Right renal pelvis (tissue), 4 donors: ENCODE results near the gene ARL14. TPM values are rescaled to one million over a fixed set of nuclear protein-coding genes. Genes with fewer than 3 reads are reported as not detected.

Experiments
- DNase-seq, 4 donors: peaks; one replicate each; pipeline ENCODE4 v3.0.0-alpha.2; 2013; ENCODE audit warnings: low read depth in 4 of 4, low spot score in 3 of 4, missing footprints in 1 of 4
- polyA plus RNA-seq, 4 donors: library from polyadenylated mRNA; unstranded; fragments of 120-200 nt; gene quantifications; one replicate each; pipeline ENCODE4 v1.2.1, GENCODE V29; 2013; ENCODE audit not compliant: insufficient read length in 4 of 4

Gene ARL14
- polyA plus RNA-seq, 4 donors: 0.12 to 0.77 (median 0.31) TPM; not detected in 1

DNA sequence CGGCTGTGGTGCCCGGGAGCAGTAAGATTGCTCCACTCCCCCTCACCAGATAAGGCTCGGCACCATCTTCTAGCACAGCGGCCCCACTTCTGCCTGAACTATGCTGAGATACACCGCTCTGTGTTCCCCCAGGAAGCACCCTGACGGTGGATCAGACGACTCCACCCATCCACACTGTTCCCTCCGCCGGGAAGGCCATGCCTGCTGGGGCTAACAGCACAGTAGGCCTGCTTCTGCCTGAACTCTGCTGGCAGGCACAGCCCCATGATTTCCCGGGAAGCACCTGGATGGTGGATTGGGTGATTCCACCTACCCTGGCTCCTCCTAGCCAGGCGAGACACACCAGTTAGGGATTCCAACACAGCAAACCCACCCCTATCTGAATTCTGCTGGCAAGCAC, 42.8 kb downstream of the ARL14 start:
- no peak for DNase-seq

- no peak for DNase-seq
Observed at GRCh38 chr3:160720123-160720746, 43.3 kb downstream of the ARL14 start.

GRCh38 chr3:160722331-160722730, 45.4 kb downstream of the ARL14 start:
- no peak for DNase-seq

GRCh38 chr3:160725338-160725737, 48.4 kb downstream of the ARL14 start:
- no peak for DNase-seq

Other genes starting within 250 kb of the ARL14 start
- 10 to 100 TPM; 14.3 to 19.2 (median 17.3) TPM for gene TRIM59, start 227.4 kb upstream of the ARL14 start, polyA plus RNA-seq
- gene KPNA4, start 111.6 kb upstream of the ARL14 start, polyA plus RNA-seq: 10 to 100 TPM; 65.0 to 82.4 (median 82.0) TPM
- gene PPM1L, start 79.1 kb downstream of the ARL14 start, polyA plus RNA-seq: 1 to 10 TPM; 7.1 to 9.2 (median 7.8) TPM